HPDE6-E6E7 (cell line): ENCODE data around the gene S1PR2.
"Not testable (repeated sequence)": the region's sequence is repeated elsewhere in the genome, so short reads cannot be mapped to it uniquely, and the experiment has no call there.

Experiments used
- DNase-seq: peaks from one replicate; pipeline ENCODE4 v3.0.0; 2011; ENCODE audit warnings: missing footprints; ENCODE audit errors: extremely low spot score

S1PR2 gene

GRCh38 chr19:10223488-10224213 lies 7.5 kb downstream of the S1PR2 start:
- DNase-seq = no peak

GRCh38 chr19:10222201-10222890 lies 8.8 kb downstream of the S1PR2 start:
- DNase-seq = no peak

GRCh38 chr19:10220695-10221094 lies 10.4 kb downstream of the S1PR2 start:
- DNase-seq = no peak

GRCh38 chr19:10219678-10220077 lies 11.5 kb downstream of the S1PR2 start:
- no peak for DNase-seq

GRCh38 chr19:10217085-10217484 lies 14.0 kb downstream of the S1PR2 start:
- DNase-seq = no peak

- DNase-seq = peak; percentile 49
Observed at GRCh38 chr19:10214784-10215183, 16.3 kb downstream of the S1PR2 start.

- no peak for DNase-seq
Observed at GRCh38 chr19:10211691-10212090, 19.4 kb downstream of the S1PR2 start.

- no peak for DNase-seq
Observed at GRCh38 chr19:10211061-10211460, 20.1 kb downstream of the S1PR2 start.

- no peak for DNase-seq
Observed at GRCh38 chr19:10209315-10209714, 21.8 kb downstream of the S1PR2 start.

GRCh38 chr19:10207026-10207425 lies 24.1 kb downstream of the S1PR2 start:
- DNase-seq = no peak

GRCh38 chr19:10206226-10206885 lies 24.8 kb downstream of the S1PR2 start:
- no peak for DNase-seq

GRCh38 chr19:10205636-10206035 lies 25.5 kb downstream of the S1PR2 start:
- DNase-seq = no peak

- no peak for DNase-seq
Observed at GRCh38 chr19:10203686-10204085, 27.4 kb downstream of the S1PR2 start.

GRCh38 chr19:10201176-10201575 lies 30.0 kb downstream of the S1PR2 start:
- DNase-seq = no peak

GRCh38 chr19:10200101-10200500 lies 31.0 kb downstream of the S1PR2 start:
- not testable (repeated sequence) for DNase-seq

- not testable (repeated sequence) for DNase-seq
Observed at GRCh38 chr19:10198889-10199644, 32.1 kb downstream of the S1PR2 start.

- DNase-seq = no peak
Observed at GRCh38 chr19:10195199-10195519, 36.0 kb downstream of the S1PR2 start.

- peak; percentile 100 for DNase-seq
Observed at GRCh38 chr19:10194500-10195198, 36.5 kb downstream of the S1PR2 start, which contains the start of gene DNMT1. DNMT1 (minus strand) TSS chr19:10194953; CDS start chr19:10194899, 54 bp downstream.

- DNase-seq = peak; percentile 66
Observed at GRCh38 chr19:10193790-10194499, 37.2 kb downstream of the S1PR2 start.

GRCh38 chr19:10192922-10193321 lies 38.2 kb downstream of the S1PR2 start:
- no peak for DNase-seq

- DNase-seq = no peak
Observed at GRCh38 chr19:10191347-10191746, 39.8 kb downstream of the S1PR2 start.
